IMR-90 (cell line): ENCODE results near the gene PPP3CA. TPM values are rescaled to one million over a fixed set of nuclear protein-coding genes. Genes with fewer than 3 reads are reported as not detected.

Experiments
- ATAC-seq: fragments of 200-7000 bp; cut with Tn5 transposase; 2 replicates; pipeline ENCODE4 v1.9.1; 2020; ENCODE audit warnings: low read depth, mild to moderate bottlenecking, moderate library complexity
- BruUV-seq: library from RNA; stranded (reverse); fragments of 400-500 nt; replicated peaks from 2 replicates; lab custom pipeline; 2021; lab: Mats Ljungman, UMichigan
- CTCF ChIA-PET: fragments of 300-600 bp; formaldehyde crosslinking; extraction: SDS; loops from one replicate; lab custom pipeline; 2021; ENCODE audit warnings: antibody characterized with exemption; lab: Yijun Ruan, JAX
- POLR2A ChIA-PET: fragments of 300-600 bp; sonication (Branson Sonifier 250); formaldehyde crosslinking; loops from one replicate; lab custom pipeline; 2022; ENCODE audit warnings: antibody characterized with exemption; ENCODE audit not compliant: unreplicated experiment; lab: Charles Lee
- DNase-seq: peaks from one replicate; pipeline ENCODE4 v3.0.0; 2013
- H2AFZ ChIP-seq: replicated peaks from 2 replicates; pipeline ENCODE3; 2013; ENCODE audit warnings: low read length, mild to moderate bottlenecking; ENCODE audit not compliant: poor library complexity
- H2AK5ac ChIP-seq: 2 replicates; pipeline ENCODE4 v1.6.1; 2013; ENCODE audit warnings: low read depth, low read length, inconsistent platforms
- H2AK9ac ChIP-seq: replicated peaks from 2 replicates; pipeline ENCODE3; 2013; ENCODE audit warnings: mild to moderate bottlenecking, low read depth, low read length, moderate library complexity; ENCODE audit not compliant: poor library complexity
- H2BK120ac ChIP-seq: 2 replicates; pipeline ENCODE4 v1.6.1; 2013; ENCODE audit warnings: low read depth, low read length, inconsistent platforms
- H2BK15ac ChIP-seq: 3 replicates; pipeline ENCODE4 v1.6.1; 2013; ENCODE audit warnings: low read depth, low read length, inconsistent platforms
- H2BK20ac ChIP-seq: 2 replicates; pipeline ENCODE4 v1.6.1; 2013; ENCODE audit warnings: low read depth, mild to moderate bottlenecking, inconsistent platforms, low read length, moderate library complexity
- H2BK5ac ChIP-seq: 2 replicates; pipeline ENCODE4 v1.6.1; 2013; ENCODE audit warnings: mild to moderate bottlenecking, low read depth, low read length, inconsistent platforms; ENCODE audit not compliant: poor library complexity, severe bottlenecking
- H3K14ac ChIP-seq: replicated peaks from 2 replicates; pipeline ENCODE4 v1.6.1; 2013; ENCODE audit warnings: low read depth, low read length, inconsistent platforms
- H3K18ac ChIP-seq: 2 replicates; pipeline ENCODE4 v1.6.1; 2013; ENCODE audit warnings: low read depth, low read length, control low read depth
- H3K23ac ChIP-seq: 2 replicates; pipeline ENCODE4 v1.6.1; 2013; ENCODE audit warnings: low read depth, low read length, inconsistent platforms
- H3K27ac ChIP-seq: 2 replicates; pipeline ENCODE4 v1.5.1; 2013; ENCODE audit warnings: mild to moderate bottlenecking, control low read depth, low read length; ENCODE audit not compliant: insufficient read depth
- H3K27me3 ChIP-seq: 2 replicates; pipeline ENCODE4 v1.6.1; 2013; ENCODE audit warnings: low read length; ENCODE audit not compliant: control insufficient read depth, insufficient read depth
- H3K36me3 ChIP-seq: 2 replicates; pipeline ENCODE4 v1.6.1; 2013; ENCODE audit warnings: low read length, mixed read lengths; ENCODE audit not compliant: control insufficient read depth, insufficient read depth
- H3K4ac ChIP-seq: 2 replicates; pipeline ENCODE4 v1.6.1; 2013; ENCODE audit warnings: low read depth, low read length, inconsistent platforms
- H3K4me1 ChIP-seq: 2 replicates; pipeline ENCODE4 v1.6.1; 2013; ENCODE audit warnings: low read length, mixed read lengths; ENCODE audit not compliant: control insufficient read depth, insufficient read depth
- H3K4me2 ChIP-seq: 2 replicates; pipeline ENCODE4 v1.6.1; 2013; ENCODE audit warnings: low read depth, mild to moderate bottlenecking, control low read depth, low read length, moderate library complexity
- H3K4me3 ChIP-seq: 2 replicates; pipeline ENCODE4 v1.5.1; 2013; ENCODE audit warnings: low read depth, mild to moderate bottlenecking, control low read depth, low read length, moderate library complexity; ENCODE audit not compliant: insufficient read depth
- H3K56ac ChIP-seq: 2 replicates; pipeline ENCODE4 v1.6.1; 2013; ENCODE audit warnings: low read length, inconsistent platforms; ENCODE audit not compliant: insufficient read depth; ENCODE audit errors: extremely low read depth
- H3K79me1 ChIP-seq, 2 experiments: 2 replicates each; pipeline ENCODE4 v1.6.1; 2013; ENCODE audit warnings: low read length in 2 of 2, inconsistent platforms in 1 of 2, low read depth in 1 of 2
- H3K9ac ChIP-seq: 2 replicates; pipeline ENCODE4 v1.6.1; 2013; ENCODE audit warnings: low read depth, low read length, control low read depth
- H3K9me1 ChIP-seq: 2 replicates; pipeline ENCODE4 v1.6.1; 2013; ENCODE audit warnings: low read length, inconsistent platforms; ENCODE audit not compliant: insufficient read depth
- H3K9me3 ChIP-seq: 2 replicates; pipeline ENCODE4 v1.6.1; 2013; ENCODE audit warnings: low read length; ENCODE audit not compliant: control insufficient read depth, insufficient read depth
- H4K20me1 ChIP-seq: 2 replicates; pipeline ENCODE4 v1.6.1; 2013; ENCODE audit warnings: low read length, inconsistent platforms; ENCODE audit not compliant: insufficient read depth
- H4K5ac ChIP-seq: 2 replicates; pipeline ENCODE4 v1.6.1; 2013; ENCODE audit warnings: mild to moderate bottlenecking, low read depth, low read length, control low read depth
- H4K8ac ChIP-seq, 2 experiments: 2 replicates each; pipeline ENCODE4 v1.6.1; 2013; ENCODE audit warnings: low read depth in 2 of 2, low read length in 2 of 2, control low read depth in 1 of 2, inconsistent platforms in 1 of 2
- H4K91ac ChIP-seq: 2 replicates; pipeline ENCODE4 v1.6.1; 2013; ENCODE audit warnings: low read depth, low read length, inconsistent platforms; ENCODE audit not compliant: insufficient read depth
- BHLHE40 ChIP-seq: fragments of 150-350 bp; IDR thresholded peaks from 2 replicates; pipeline ENCODE4 v1.6.1; 2016; ENCODE audit warnings: mild to moderate bottlenecking, low read depth, low read length
- CEBPB ChIP-seq: IDR thresholded peaks from 2 replicates; pipeline ENCODE4 v1.6.1; 2012; ENCODE audit warnings: low read depth, low read length, improper control_type of control experiment
- CTCF ChIP-seq: conservative IDR thresholded peaks from 2 replicates; pipeline ENCODE4 v1.5.1; 2012; ENCODE audit warnings: mild to moderate bottlenecking, low read depth, low read length, improper control_type of control experiment
- MAFK ChIP-seq: IDR thresholded peaks from 2 replicates; pipeline ENCODE4 v1.6.1; 2012; ENCODE audit warnings: low read depth, low read length, improper control_type of control experiment
- MAZ ChIP-seq: IDR thresholded peaks from 2 replicates; pipeline ENCODE4 v1.6.1; 2012; ENCODE audit warnings: low read depth, mild to moderate bottlenecking, low read length, improper control_type of control experiment, moderate library complexity, borderline replicate concordance
- NFE2L2 ChIP-seq: fragments of 150-350 bp; IDR thresholded peaks from 2 replicates; pipeline ENCODE4 v1.6.1; 2016; ENCODE audit warnings: low read depth, mild to moderate bottlenecking, low read length
- POLR2A ChIP-seq: IDR thresholded peaks from 2 replicates; pipeline ENCODE4 v1.6.1; 2012; ENCODE audit warnings: mild to moderate bottlenecking, low read depth, low read length
- RAD21 ChIP-seq: IDR thresholded peaks from 2 replicates; pipeline ENCODE4 v1.6.1; 2012; ENCODE audit warnings: low read length, improper control_type of control experiment
- RCOR1 ChIP-seq: IDR thresholded peaks from 2 replicates; pipeline ENCODE4 v1.6.1; 2012; ENCODE audit warnings: mild to moderate bottlenecking, low read length, improper control_type of control experiment; ENCODE audit not compliant: insufficient replicate concordance
- RFX5 ChIP-seq: IDR thresholded peaks from 2 replicates; pipeline ENCODE4 v1.8.0; 2012; ENCODE audit warnings: low read depth, mild to moderate bottlenecking, low read length, moderate library complexity
- WGBS, 2 experiments: methylation state at CpG; one replicate each; pipeline versions ENCODE4 v1.1.5 to v1.1.7; 2013; ENCODE audit warnings: missing lambda C conversion rate in 2 of 2; ENCODE audit not compliant: insufficient read length in 1 of 2; ENCODE audit errors: extremely low coverage in 2 of 2; 5-methylcytosine and 5-hydroxymethylcytosine counted together
- dilution Hi-C: fragments of 300-500 bp; cut with HindIII; formaldehyde crosslinking; loops from one replicate; pipeline ENCODE4 v1.14.3; 2018; ENCODE audit warnings: low sequenced_read_pairs; ENCODE audit not compliant: unreplicated experiment
- in situ Hi-C: fragments of 300-500 bp; cut with MboI; formaldehyde crosslinking; loops from 3 replicates; pipeline ENCODE4 v1.14.3; 2019; ENCODE audit warnings: low sequenced_read_pairs, inconsistent platforms, mixed read lengths
- intact Hi-C: fragments of 100-400 bp; cut with micrococcal nuclease; formaldehyde crosslinking; loops from 2 replicates; pipeline ENCODE4 v1.10.0; 2022
- polyA plus RNA-seq, 3 experiments: library from polyadenylated mRNA; depleted of rRNA; stranded (reverse); fragments of >200 nt; gene quantifications; 2 replicates each; pipeline ENCODE4 v1.2.3, GENCODE V29; 2012; ENCODE audit warnings: low replicate concordance in 1 of 3
- total RNA-seq: library from RNA; depleted of rRNA; stranded (reverse); fragments of >200 nt; gene quantifications from 2 replicates; pipeline ENCODE4 v1.2.3, GENCODE V29; 2012

Gene PPP3CA
- total and polyA plus RNA-seq, 2 of the 4 experiments (the other 2 are of a cell fraction): 14.5 to 48.6 TPM

- ChIA-PET CTCF (no interaction called here), POLR2A (no interaction called here)
- Histone ChIP-seq H2AFZ (no peak overlapping the region), H3K14ac (no peak overlapping the region), H3K18ac (no peak overlapping the region), H4K8ac (no peak overlapping the region), H3K79me1 (no peaks in the 10 kb centered on the region), H2BK15ac (no peak overlapping the region), H3K27me3 (no peaks in the 10 kb centered on the region), H2BK120ac (no peak overlapping the region), H3K27ac (no peak overlapping the region), H3K4me2 (no peak overlapping the region), H3K9ac (no peak overlapping the region), H3K23ac (no peak overlapping the region), H4K20me1 (no peaks in the 10 kb centered on the region), H3K9me3 (no peaks in the 10 kb centered on the region), H3K4ac (no peak overlapping the region), H4K91ac (no peak overlapping the region), H2BK5ac (no peak overlapping the region), H3K56ac (no peak overlapping the region), H3K4me1 (no peaks in the 10 kb centered on the region), H3K36me3 (no peaks in the 10 kb centered on the region), H2BK20ac (no peak overlapping the region), H2AK5ac (no peak overlapping the region), H4K5ac (no peak overlapping the region), H3K9me1 (no peaks in the 10 kb centered on the region; the same call in 1 of the 2 replicates), H3K4me3 (no peak overlapping the region), H2AK9ac (no peak overlapping the region)
- BruUV-seq: no TSS peak
- no peak for TF ChIP-seq RFX5
- TF ChIP-seq CTCF: no peak
- no peak for TF ChIP-seq RCOR1
- no peak for TF ChIP-seq BHLHE40
- no peak for TF ChIP-seq RAD21
- TF ChIP-seq NFE2L2: no peak
- no peak for TF ChIP-seq MAFK
- TF ChIP-seq MAZ: no peak
- TF ChIP-seq CEBPB: no peak
- TF ChIP-seq POLR2A: no peak
- dilution Hi-C loops: no loop called here
- in situ Hi-C loops: no loop called here
- intact Hi-C loops: no loop called here
- ATAC-seq: no peak
- DNase-seq: no peak
- WGBS, 2 experiments: no CpG with 5 or more reads among the region's 1 CpG
Observed at GRCh38 chr4:101010987-101011386, 336.3 kb downstream of the PPP3CA start.
